NK-92 treated with Interleukin-12 subunit alpha and Interleukin-12 subunit beta, amount 100 ng/mL, for 24 hours (cell line): ENCODE data around the gene PDCD1LG2.
"Not testable (repeated sequence)": the region's sequence is repeated elsewhere in the genome, so short reads cannot be mapped to it uniquely, and the experiment has no call there.

ENCODE experiments used
- DNase-seq: peaks from one replicate; lab custom pipeline; 2025; lab: John Stamatoyannopoulos, UW

Gene PDCD1LG2

DNA sequence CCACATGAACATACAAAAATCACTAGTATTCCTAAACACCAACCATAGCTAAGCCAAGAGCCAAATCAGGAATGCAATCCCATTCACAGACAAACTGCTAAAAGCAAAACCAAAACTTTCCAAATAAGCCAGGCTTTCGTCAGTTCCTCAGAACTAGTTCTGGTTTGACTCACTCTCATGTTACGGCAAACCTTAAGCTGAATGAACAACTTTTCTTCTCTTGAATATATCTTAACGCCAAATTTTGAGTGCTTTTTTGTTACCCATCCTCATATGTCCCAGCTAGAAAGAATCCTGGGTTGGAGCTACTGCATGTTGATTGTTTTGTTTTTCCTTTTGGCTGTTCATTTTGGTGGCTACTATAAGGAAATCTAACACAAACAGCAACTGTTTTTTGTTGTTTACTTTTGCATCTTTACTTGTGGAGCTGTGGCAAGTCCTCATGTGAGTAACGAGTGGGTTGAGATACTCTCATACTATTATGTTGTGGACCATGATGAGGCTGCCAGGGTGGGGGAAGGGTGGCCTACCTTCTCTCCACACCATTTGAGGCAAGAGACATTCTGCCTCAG is at the start of gene PDCD1LG2:
Gene PDCD1LG2, plus strand, starts transcription at position 172 of the 572 bp plus-strand sequence. CDS start 12,016 bp downstream, outside the sequence.
- no peak for DNase-seq

DNA sequence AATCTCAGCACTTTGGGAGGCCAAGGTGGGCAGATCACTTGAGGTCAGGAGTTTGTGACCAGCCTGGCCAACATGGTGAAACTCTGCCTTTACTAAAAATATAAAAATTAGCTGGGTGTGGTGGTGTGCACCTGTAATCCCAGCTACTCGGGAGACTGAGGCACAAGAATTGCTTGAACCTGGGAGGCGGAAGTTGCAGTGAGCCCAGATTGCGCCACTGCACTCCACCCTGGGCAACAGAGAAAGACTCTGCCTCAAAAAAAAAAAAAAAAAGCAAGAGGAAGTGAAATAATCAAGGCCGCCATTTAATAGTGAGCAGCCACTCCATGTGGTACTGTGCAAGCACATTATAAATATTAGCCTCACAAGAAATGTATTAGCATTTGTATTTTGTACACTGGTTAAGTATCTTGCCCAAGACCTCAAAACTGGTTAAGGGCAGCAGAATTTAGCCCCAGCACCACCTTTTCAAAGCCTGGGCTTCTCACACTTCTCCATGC is 45.5 kb upstream of the PDCD1LG2 start:
- DNase-seq, result not testable (repeated sequence)

DNA sequence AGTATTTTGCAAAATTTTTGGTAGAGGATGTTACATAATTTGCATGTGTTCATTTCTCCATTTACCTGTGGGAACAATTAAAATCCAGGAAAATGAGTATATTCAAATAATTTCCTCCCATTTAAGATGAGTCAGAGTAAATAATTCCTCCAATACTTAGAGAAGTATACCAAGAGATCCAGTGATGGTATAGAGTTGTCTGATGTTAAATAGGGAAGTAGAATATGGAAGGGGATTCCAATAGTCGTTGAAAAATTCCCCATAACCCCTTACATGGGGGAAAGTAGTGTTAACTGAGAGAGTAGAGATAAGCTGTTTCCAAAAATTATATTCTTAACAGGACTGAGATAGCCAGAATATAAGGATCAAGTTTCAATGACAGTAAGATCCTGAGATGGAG is 44.3 kb upstream of the PDCD1LG2 start:
- DNase-seq, result no peak

DNA sequence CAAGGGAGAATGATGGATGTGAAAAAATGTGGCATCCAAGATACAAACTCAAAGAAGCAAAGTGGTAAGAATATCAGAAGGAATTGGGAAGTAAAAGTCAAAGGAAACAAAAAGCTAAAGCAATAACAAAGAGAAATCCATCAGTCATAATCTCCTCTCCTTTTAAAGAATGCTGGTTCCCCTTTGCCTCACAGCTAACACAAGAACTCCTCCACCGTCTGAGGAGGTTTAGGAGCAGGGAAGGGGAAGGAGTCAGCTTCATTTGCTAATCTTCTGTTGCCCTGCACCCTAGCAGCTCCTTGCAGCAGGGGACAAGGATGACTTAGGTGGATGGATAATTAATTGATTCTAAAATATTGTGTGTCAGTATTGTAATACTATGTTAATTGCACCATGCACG is 43.6 kb upstream of the PDCD1LG2 start:
- DNase-seq, result no peak

DNA sequence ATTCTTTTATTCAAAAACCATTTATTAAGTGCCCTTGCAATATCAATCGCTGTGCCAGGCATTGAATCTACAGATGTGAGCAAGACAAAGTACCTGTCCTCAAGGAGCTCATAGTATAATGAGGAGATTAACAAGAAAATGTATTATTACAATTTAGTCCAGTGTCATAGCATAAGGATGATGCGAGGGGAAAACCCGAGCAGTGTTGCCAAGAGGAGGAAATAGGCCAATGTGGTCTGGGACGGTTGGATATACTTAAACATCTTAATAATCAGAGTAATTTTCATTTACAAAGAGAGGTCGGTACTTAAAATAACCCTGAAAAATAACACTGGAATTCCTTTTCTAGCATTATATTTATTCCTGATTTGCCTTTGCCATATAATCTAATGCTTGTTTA is 41.5 kb upstream of the PDCD1LG2 start:
- no peak for DNase-seq

DNA sequence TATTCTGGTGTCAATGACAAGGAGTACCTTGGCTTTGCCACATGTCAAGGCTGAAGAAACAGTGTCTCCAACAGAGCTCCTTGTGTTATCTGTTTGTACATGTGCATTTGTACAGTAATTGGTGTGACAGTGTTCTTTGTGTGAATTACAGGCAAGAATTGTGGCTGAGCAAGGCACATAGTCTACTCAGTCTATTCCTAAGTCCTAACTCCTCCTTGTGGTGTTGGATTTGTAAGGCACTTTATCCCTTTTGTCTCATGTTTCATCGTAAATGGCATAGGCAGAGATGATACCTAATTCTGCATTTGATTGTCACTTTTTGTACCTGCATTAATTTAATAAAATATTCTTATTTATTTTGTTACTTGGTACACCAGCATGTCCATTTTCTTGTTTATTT is 40.2 kb upstream of the PDCD1LG2 start:
- no peak for DNase-seq

DNA sequence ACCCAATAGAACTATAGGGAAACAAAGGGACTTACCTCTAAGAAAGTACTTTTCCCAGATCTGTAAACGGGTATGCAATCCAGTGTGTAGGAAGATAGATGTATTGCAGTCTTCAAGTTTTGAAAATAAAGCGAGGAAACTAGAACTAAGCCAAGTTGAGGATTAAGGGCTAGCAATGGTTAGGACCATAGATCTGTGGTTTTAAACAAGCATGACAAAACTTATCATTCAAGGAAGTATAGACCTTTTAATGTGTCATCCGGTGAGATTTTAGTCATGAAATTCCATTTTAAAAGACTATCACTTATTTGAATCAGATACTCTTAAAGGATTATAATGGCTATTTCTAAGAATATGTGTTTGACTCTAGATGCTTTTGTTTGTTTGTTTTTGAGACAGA is 39.5 kb upstream of the PDCD1LG2 start:
- no peak for DNase-seq

DNA sequence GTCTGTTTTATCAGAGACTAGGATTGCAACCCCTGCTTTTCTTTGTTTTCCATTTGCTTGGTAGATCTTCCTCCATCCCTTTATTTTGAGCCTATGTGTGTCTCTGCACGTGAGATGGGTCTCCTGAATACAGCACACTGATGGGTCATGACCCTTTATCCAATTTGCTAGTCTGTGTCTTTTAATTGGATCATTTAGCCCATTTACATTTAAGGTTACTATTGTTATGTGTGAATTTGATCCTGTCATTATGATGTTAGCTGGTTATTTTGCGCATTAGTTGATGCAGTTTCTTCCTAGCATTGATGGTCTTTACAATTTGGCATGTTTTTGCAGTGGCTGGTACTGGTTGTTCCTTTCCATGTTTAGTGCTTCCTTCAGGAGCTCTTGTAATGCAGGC is 34.7 kb upstream of the PDCD1LG2 start:
- not testable (repeated sequence) for DNase-seq

DNA sequence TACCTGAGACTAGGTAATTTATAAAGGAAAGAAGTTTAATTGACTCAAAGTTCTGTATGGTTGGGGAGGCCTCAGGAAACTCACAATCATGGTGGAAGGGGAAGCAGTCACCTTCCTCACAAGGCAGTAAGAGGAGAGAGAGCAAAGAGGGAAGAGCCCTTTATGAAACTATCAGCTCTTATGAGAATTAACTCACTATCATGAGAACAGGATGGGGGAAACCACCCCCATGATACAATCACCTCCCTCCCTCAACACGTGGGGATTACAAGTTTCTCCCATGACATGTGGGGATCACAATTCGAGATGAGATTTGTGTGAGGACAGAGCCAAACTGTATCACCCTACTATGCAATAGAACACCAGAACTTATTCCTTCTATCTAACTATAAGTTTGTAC is 32.1 kb upstream of the PDCD1LG2 start:
- no peak for DNase-seq

DNA sequence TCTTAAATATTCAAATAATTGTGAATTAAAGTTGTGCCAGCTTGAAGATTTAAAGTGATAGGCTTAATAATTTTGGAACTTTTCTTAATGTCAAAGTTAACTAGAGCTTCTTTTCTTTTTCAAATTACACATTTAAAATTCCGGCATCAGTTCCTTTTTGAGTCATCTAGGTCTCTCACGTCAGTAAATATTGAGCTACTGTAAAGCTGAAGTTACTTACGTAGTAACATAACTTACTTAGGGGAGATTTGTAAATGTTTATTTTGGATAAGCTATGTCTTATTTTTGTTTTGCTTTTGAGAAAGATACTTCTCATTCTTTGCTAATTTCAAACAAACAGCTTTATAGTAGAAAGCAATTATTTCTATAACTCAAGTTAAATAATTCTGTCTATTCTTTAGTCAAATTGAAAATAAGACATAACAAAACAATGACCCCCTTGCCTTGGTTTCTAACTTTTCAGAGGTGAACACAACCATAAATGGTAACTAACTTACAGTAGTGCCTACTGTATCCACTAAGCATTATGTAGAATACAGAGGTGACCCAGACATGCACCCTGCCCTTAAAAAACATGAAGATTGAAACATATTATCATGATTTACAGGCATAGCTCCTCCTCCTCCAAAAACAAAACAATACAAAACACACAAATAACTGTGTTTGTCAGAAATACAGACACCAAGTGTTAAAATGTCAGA is 30.2 kb upstream of the PDCD1LG2 start:
- no peak for DNase-seq

DNA sequence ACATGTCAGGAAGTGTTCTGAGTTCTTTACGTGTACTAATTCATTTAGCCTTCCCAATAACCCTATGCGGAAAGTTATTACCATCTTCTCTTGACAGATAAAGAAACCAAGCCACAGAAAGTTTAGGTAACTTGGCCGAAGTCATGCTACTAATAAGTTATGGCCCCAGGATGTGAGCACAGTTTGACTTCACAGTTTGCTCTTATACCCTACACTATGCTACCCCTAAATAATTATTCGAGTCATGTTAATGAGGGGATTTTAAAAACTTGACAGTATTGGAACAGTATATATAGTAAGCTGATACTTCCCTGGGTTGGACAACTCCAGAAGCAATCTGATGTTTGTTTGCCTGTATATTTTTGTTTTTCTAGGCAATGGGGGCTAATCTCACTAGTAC is 29.4 kb upstream of the PDCD1LG2 start:
- DNase-seq, result no peak

DNA sequence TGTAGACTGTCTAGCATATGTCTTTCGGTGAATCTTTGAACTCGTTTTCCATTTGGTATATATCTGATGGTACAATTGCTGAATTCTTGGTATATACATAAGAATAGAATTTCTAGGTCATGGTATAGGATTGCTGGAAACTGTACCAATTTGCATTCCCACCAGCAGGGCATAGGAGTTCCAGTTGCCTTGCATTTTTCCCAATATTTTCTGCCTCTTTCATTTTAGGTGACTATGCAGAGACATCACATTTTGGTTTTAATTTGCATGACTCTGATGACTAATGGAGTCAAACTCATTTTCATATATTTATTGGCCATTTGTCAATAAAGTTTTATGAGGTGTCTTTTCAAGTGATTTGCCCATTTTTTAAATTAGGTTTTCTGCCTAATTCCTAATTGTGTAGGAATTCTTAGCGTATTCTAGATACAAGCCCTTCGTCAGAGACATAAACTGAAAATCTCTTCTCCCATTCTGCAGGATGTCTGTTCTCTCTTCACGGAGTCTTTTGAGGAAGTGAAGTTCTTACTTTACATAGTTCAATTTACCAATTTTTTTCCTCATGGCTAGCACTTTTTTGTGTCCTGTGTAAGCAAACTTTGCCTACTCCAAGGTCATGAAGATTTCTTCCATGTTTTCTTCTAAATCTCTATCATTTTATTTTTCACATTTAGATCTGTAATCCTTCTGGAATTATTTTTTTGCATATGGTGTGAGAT is 28.9 kb upstream of the PDCD1LG2 start:
- no peak for DNase-seq

DNA sequence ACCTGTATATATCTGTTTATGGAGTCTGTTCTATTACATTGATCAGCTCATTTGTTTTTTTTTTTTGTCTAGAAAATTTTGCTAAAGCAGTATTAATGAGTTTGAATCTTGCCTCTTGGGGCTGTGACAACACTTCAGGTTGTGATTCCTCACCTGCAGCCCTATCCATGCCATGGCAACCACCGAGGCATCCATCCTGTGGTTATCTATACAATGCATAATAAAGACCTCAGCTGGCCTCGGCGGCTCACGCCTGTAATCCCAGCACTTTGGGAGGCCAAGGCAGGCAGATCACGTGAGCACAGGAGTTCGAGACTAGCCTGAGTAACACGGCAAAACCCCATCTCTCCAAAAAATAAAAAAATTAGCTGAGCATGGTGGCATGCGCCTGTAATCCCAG is 28.1 kb upstream of the PDCD1LG2 start:
- DNase-seq, result no peak

DNA sequence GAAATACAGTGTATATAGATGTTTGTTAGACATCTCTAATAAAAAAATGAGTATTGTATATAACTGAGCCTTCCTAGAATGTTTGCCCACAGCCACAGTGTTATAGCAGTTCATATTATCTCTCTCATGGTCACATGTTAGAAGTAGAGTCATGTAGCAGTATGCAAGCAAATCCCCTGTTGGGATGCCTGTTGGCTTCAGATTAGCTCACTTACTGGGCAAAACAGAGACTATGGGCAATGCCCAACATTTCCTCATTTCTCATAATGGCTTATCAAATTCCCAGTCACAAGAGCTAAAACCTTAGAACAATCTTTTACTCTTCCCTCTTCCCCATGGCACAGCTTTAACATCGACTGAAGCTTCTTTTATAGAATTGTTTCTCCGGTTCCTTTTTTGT is 27.0 kb upstream of the PDCD1LG2 start:
- no peak for DNase-seq

DNA sequence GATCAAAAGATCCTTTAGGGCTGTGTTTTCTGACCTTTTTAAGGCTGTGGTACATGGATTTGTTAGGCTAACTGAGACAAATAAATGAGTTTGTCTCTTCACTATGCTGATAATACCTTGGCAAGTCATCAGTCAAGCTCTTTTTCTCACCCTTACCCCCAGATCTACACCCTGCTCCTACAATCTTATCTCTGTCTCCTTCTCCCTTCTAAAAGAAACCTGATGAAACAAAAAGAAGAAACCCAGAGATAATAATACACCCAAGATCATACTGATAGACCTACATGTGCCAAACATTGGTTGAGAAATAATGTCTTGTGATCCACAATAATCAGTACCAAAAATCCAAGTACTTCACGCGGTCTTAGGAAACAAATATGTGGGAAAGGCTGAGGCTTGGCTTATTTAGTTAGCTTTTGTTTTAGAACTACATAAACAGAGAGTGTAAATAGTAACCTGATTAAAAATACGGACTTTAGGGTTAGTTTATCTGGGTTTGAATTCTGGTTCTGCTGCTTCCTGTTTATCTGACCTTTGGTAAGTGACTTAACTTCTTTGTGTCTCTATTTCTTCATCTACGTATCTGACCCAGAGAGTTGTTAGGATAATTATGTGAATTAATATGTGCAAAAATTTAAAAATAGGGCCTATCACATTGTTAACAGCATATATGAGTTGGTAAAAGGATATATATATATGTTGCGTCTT is 24.8 kb upstream of the PDCD1LG2 start:
- no peak for DNase-seq

DNA sequence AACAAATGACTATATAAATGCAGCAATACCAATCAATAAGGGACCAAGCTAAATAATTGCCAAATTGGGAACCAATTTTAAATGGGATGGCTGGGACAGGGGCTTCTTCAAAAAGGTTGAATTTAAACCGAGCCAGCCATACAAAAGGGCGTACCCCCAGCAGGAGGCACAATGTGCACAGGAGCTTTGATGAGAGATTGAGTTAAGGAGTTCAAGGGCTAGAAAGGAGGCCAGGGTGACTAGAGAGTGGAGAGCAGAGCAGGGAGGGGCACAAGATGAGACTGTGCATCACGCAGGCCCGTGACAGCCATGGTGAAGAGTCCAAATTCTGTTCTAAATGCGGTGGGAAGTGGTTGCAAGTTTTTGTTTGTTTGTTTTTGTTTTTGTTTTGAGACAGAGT is 23.3 kb upstream of the PDCD1LG2 start:
- no peak for DNase-seq

DNA sequence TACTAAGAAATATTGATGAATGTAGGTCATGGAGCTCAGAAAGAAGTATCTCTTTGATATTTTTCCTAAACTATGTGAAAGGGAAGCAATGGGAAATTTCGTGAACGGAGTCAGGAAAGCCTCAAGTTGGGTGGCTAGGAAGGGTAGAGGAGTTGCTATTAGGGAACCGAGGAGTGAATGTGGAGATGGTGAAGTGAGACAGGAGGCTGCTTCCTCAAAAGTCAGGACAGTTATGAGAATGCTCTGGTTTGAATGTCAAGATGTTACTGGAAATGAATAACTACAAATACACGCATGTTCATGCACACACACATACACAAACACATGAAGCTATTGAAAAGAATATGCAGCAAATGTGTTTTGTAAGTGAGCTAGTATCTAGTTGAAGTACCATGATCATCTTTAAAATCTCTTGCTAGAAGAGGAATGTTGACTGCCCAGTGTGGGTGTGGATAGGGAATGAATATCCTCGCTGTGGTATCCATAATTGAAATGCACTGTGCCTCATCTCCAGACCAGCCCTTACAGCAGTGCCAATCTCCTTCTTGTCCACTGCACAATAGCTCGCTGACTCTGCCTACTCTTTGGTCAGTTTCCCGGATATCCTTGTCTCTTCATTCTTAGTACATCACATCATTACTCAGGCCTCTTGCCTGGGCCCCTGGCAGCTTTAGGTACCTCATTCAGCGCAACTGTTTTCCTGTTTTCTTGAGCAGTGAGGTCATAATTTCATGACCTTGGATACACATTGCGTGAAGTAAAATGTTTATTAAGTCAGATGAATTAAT is 21.9 kb upstream of the PDCD1LG2 start:
- DNase-seq, result no peak

DNA sequence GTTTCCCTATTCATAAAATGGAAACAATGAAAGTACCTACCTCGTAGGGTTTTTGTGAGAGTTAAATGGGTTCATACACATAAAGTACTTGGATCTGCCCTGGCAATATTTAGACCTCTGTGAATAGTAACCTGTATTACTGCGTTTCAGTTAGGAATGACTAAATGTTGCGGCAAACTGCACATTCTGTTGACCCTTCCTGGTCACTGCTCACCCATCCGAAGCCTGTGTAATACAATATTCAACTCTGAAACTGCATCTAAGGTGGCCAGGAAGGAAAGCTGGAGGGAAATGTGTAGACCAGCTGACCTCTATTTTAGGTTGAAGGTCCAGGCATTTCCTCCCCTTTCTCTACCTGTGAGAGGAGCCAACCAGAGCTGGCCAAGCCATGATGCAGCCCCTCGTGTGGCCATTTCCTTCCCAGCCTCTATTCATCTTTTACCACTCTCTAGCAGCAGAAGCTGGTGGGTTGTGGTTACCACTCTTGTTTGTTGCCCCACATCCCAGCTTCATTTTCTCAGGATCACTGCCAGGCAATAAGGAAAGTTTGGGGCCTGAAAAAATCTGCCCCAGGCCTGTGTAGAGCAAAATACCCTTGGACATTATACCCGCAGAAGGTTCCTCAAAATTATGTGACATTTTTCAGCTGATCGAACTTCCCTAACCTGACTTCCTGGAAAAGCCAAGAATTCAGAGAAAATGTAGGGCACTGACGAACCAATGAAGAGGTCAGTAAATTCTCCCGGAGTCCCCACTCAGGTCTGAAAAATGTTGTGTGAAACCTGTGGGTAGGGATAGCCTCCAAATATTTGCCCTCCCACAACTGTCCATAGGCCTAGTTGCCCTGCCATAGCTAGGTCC is 20.5 kb upstream of the PDCD1LG2 start:
- no peak for DNase-seq

DNA sequence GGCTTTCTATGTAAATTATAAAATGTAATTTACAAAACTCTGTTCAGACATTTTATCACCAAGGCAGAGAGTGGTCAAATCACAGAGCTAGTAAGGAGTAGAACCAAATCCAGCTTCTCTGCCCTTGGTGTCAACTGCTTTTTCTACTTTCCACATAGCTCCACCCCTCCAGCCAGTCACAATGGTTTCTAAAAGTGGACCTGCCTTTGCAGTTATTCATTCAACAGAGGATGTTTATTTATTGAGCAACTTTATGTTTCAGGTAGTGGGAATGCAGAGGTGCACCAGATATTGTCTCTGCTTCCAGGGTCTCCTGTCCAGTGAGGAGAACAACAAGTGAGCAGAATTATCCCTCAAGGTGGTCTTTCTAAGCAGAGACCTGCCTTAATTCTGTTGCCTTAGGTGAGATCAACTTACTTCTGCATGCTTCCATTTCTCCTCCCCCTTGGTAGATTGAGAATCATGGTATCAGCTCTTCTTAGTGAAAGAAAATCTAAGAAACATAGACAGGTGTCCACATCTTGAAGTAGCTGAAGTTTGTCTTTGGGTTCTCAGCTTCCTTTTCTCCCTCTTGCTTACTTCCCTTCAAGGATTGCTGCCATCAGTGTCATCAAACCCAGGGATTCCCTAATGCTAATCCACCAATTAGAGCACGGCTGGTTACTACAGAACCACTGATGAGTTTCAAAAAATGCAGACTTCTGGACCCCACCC is 17.2 kb upstream of the PDCD1LG2 start:
- no peak for DNase-seq
